Mesenchymal stem cell (in vitro differentiated cells and primary cell): ENCODE measurements around the gene KDM3A.

Source experiments
- DNase-seq: peaks from one replicate; pipeline ENCODE4 v3.0.0-alpha.2; 2013
- H2AFZ ChIP-seq: one replicate; pipeline ENCODE4 v1.6.1; 2013; ENCODE audit warnings: low read depth, mild to moderate bottlenecking, control low read depth, inconsistent platforms, low read length, moderate library complexity
- H2AK5ac ChIP-seq: 2 replicates; pipeline ENCODE4 v1.6.1; 2013; ENCODE audit warnings: low read length, moderate library complexity, mild to moderate bottlenecking, inconsistent platforms; ENCODE audit not compliant: severe bottlenecking
- H2BK120ac ChIP-seq: one replicate; pipeline ENCODE4 v1.6.1; 2013; ENCODE audit warnings: low read depth, mild to moderate bottlenecking, inconsistent platforms, low read length, moderate library complexity
- H2BK12ac ChIP-seq, 2 experiments: one replicate each; pipeline ENCODE4 v1.6.1; 2013; ENCODE audit warnings: inconsistent platforms in 2 of 2, low read length in 2 of 2, mild to moderate bottlenecking in 2 of 2, moderate library complexity in 2 of 2, control low read depth in 1 of 2
- H2BK15ac ChIP-seq: one replicate; pipeline ENCODE4 v1.6.1; 2013; ENCODE audit warnings: mild to moderate bottlenecking, low read depth, inconsistent platforms; ENCODE audit not compliant: poor library complexity, severe bottlenecking
- H2BK5ac ChIP-seq: 2 replicates; pipeline ENCODE4 v1.6.1; 2013; ENCODE audit warnings: low read depth, mild to moderate bottlenecking, low read length, control low read depth, inconsistent platforms; ENCODE audit not compliant: poor library complexity, severe bottlenecking
- H3K14ac ChIP-seq, 2 experiments: one replicate each; pipeline ENCODE4 v1.6.1; 2013; ENCODE audit warnings: inconsistent platforms in 2 of 2, low read length in 2 of 2, control low read depth in 1 of 2, mild to moderate bottlenecking in 1 of 2, moderate library complexity in 1 of 2
- H3K18ac ChIP-seq, 2 experiments: one replicate each; pipeline ENCODE4 v1.6.1; 2013; ENCODE audit warnings: inconsistent platforms in 2 of 2, low read length in 2 of 2, control low read depth in 1 of 2, low read depth in 1 of 2, mild to moderate bottlenecking in 1 of 2
- H3K23ac ChIP-seq, 2 experiments: one replicate each; pipeline ENCODE4 v1.6.1; 2013; ENCODE audit warnings: inconsistent platforms in 2 of 2, low read length in 2 of 2, mild to moderate bottlenecking in 2 of 2, moderate library complexity in 2 of 2, control low read depth in 1 of 2
- H3K27ac ChIP-seq: 2 replicates; pipeline ENCODE4 v1.5.1; 2013; ENCODE audit warnings: mild to moderate bottlenecking, moderate library complexity, low read length, control low read depth, inconsistent platforms; ENCODE audit not compliant: poor library complexity, severe bottlenecking
- H3K27me3 ChIP-seq, 2 experiments: 2 replicates each; pipeline versions ENCODE4 v1.6.1 to v1.7.0; 2013; ENCODE audit warnings: low read length in 2 of 2, mild to moderate bottlenecking in 2 of 2, moderate library complexity in 2 of 2, control low read depth in 1 of 2, inconsistent platforms in 1 of 2; ENCODE audit not compliant: control insufficient read depth in 1 of 2, insufficient read depth in 1 of 2
- H3K36me3 ChIP-seq, 2 experiments: 2 replicates each; pipeline versions ENCODE4 v1.6.1 to v1.7.0; 2013; ENCODE audit warnings: low read length in 2 of 2, control low read depth in 1 of 2, inconsistent platforms in 1 of 2, low read depth in 1 of 2, mild to moderate bottlenecking in 1 of 2; ENCODE audit not compliant: insufficient read depth in 2 of 2, control insufficient read depth in 1 of 2
- H3K4ac ChIP-seq, 2 experiments: one replicate each; pipeline ENCODE4 v1.6.1; 2013; ENCODE audit warnings: inconsistent platforms in 2 of 2, low read length in 2 of 2, mild to moderate bottlenecking in 2 of 2, moderate library complexity in 2 of 2, control low read depth in 1 of 2, low read depth in 1 of 2
- H3K4me1 ChIP-seq: 2 replicates; pipeline ENCODE4 v1.6.1; 2013; ENCODE audit warnings: low read depth, low read length, control low read depth; ENCODE audit not compliant: control insufficient read depth, insufficient read depth
- H3K4me2 ChIP-seq: 2 replicates; pipeline ENCODE4 v1.6.1; 2013; ENCODE audit warnings: low read length, mild to moderate bottlenecking, inconsistent platforms; ENCODE audit not compliant: poor library complexity, severe bottlenecking
- H3K4me3 ChIP-seq, 2 experiments: 2 replicates each; pipeline versions ENCODE4 v1.5.1 to v1.7.0; 2013; ENCODE audit warnings: low read length in 2 of 2, mild to moderate bottlenecking in 2 of 2, control low read depth in 1 of 2, low read depth in 1 of 2; ENCODE audit not compliant: insufficient read depth in 1 of 2
- H3K79me1 ChIP-seq: replicated peaks from 2 replicates; pipeline ENCODE4 v1.6.1; 2013; ENCODE audit warnings: mild to moderate bottlenecking, control low read depth, low read length, inconsistent platforms; ENCODE audit not compliant: poor library complexity, severe bottlenecking
- H3K9ac ChIP-seq: 2 replicates; pipeline ENCODE4 v1.7.0; 2013; ENCODE audit warnings: mild to moderate bottlenecking, low read length, moderate library complexity
- H3K9me3 ChIP-seq: 2 replicates; pipeline ENCODE4 v1.7.0; 2013; ENCODE audit warnings: mild to moderate bottlenecking, low read length; ENCODE audit not compliant: control insufficient read depth
- H4K8ac ChIP-seq: one replicate; pipeline ENCODE4 v1.6.1; 2013; ENCODE audit warnings: inconsistent platforms, mild to moderate bottlenecking, low read length, moderate library complexity
- H4K91ac ChIP-seq: one replicate; pipeline ENCODE4 v1.6.1; 2013; ENCODE audit warnings: mild to moderate bottlenecking, low read length, inconsistent platforms
- WGBS: methylation state at CpG from one replicate; pipeline ENCODE4 v1.1.7; 2013; ENCODE audit warnings: mixed read lengths; 5-methylcytosine and 5-hydroxymethylcytosine counted together

The KDM3A gene

DNA sequence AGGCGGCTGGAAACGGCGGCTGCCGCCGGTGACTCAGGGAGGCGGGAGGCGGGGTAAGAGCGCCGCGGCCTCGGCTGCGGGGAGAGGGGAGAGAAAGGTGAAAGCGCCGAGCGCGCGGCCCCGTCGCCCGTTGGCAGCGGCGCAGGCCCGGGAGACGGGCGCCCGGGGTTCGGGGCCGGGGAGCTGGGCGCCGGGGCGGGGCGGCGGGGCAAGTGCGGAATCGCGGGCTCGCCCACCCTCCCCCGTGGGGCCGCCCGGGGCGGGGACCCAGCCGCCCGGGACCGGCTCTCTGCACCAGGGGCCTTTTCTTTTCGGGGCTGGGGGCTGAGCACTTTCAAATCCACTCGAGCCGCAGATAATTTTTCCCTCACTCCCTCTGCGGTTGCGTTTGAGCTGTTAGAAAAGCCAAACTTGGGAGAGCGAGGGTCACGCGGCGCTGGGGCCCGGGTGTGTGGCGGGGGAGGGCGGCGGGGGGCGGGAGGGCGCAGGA is 266 bp downstream of the KDM3A start:
- Histone ChIP-seq H3K27ac (peak overlapping the region; percentile 93), H3K4me3 (peak overlapping the region; percentile 74 to 89), H2BK12ac (no peak overlapping the region), H3K4me1 (peaks cover 4% of the 10 kb centered on the region), H2BK15ac (peak overlapping the region; percentile 100), H3K18ac (peak overlapping the region; percentile 60 to 70), H3K4ac (peak overlapping the region in 1 of 2 experiments; percentile 7), H3K14ac (peak overlapping the region in 1 of 2 experiments; percentile 86), H2AK5ac (no peak overlapping the region), H3K9ac (peak overlapping the region; percentile 88), H3K27me3 (no peaks in the 10 kb centered on the region), H3K79me1 (peaks cover 5% of the 10 kb centered on the region), H2BK120ac (peak overlapping the region; percentile 79), H3K9me3 (peaks cover 29% of the 10 kb centered on the region), H4K91ac (no peak overlapping the region), H2AFZ (no peak overlapping the region), H4K8ac (no peak overlapping the region), H2BK5ac (peak overlapping the region; percentile 86), H3K36me3 (peaks cover 3 to 18% of the 10 kb centered on the region in 2 experiments), H3K23ac (no peak overlapping the region), H3K4me2 (peak overlapping the region; percentile 53)
- DNase-seq, result no peak
- WGBS, result 3% methylated on average over 22 of the region's 59 CpGs

DNA sequence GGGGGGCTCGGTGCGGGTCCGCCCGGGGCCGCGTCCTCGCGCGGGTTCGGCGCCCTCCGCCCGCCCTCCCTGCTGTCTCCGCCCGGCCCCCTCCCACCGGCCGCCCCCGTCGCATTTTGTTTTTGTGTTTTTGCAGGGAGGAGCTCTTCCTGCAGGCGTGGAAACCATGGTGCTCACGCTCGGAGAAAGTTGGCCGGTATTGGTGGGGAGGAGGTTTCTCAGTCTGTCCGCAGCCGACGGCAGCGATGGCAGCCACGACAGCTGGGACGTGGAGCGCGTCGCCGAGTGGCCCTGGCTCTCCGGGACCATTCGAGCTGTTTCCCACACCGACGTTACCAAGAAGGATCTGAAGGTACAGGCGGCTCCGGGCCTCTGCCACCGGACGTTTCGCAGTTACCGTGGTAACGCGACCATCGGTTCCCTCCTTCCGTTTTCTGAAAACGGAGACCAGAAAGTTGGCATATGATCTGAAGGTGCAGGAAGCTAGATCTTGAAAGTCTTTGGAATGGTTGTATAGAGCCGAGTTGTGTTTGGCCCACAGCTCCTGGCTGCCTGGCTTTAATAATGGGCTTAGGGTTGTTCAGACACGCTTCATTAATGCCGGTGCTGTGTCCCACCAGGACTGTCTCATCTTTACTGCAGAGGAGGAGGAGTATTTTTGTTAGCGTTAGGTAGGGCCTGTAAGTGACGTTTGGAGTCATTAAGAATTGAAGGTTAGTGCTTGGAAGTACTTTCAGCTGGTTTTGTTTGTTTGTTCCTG is 891 bp downstream of the KDM3A start:
- H3K18ac ChIP-seq, result peak overlapping the region; percentile 3 to 85
- H2BK12ac ChIP-seq, result peak overlapping the region in 1 of 2 experiments; percentile 57
- no peaks in the 10 kb centered on the region for H3K27me3 ChIP-seq
- peaks cover 8% of the 10 kb centered on the region for H3K79me1 ChIP-seq
- H3K4me3 ChIP-seq, result peak overlapping the region; percentile 86 to 89
- peak overlapping the region; percentile 79 for H2BK120ac ChIP-seq
- peaks cover 29% of the 10 kb centered on the region for H3K9me3 ChIP-seq
- no peak overlapping the region for H2BK15ac ChIP-seq
- H2AK5ac ChIP-seq, result no peak overlapping the region
- H2BK5ac ChIP-seq, result no peak overlapping the region
- H3K23ac ChIP-seq, result peak overlapping the region in 1 of 2 experiments; percentile 90
- H3K4ac ChIP-seq, result peak overlapping the region in 1 of 2 experiments; percentile 91
- peak overlapping the region; percentile 92 for H3K4me2 ChIP-seq
- H3K4me1 ChIP-seq, result peaks cover 4% of the 10 kb centered on the region
- peak; percentile 78 for DNase-seq
- H3K9ac ChIP-seq, result peak overlapping the region; percentile 94
- H3K14ac ChIP-seq, result peak overlapping the region in 1 of 2 experiments; percentile 94
- H3K36me3 ChIP-seq, result peaks cover 2 to 21% of the 10 kb centered on the region in 2 experiments
- H4K91ac ChIP-seq, result no peak overlapping the region
- peak overlapping the region; percentile 87 for H3K27ac ChIP-seq
- H4K8ac ChIP-seq, result no peak overlapping the region
- H2AFZ ChIP-seq, result no peak overlapping the region
- WGBS, result 2% methylated on average over 34 of the region's 53 CpGs

GRCh38 chr2:86442642-86443005 is 1.5 kb downstream of the KDM3A start:
- H3K79me1 ChIP-seq, result peaks cover 8% of the 10 kb centered on the region
- peak overlapping the region; percentile 87 for H3K27ac ChIP-seq
- 1% methylated on average over 3 of the region's 5 CpGs for WGBS
- H3K14ac ChIP-seq, result no peak overlapping the region
- H2AK5ac ChIP-seq, result no peak overlapping the region
- no peak overlapping the region for H4K8ac ChIP-seq
- H3K18ac ChIP-seq, result no peak overlapping the region
- no peak overlapping the region for H2BK120ac ChIP-seq
- H3K4me3 ChIP-seq, result peak overlapping the region in 1 of 2 experiments; percentile 86
- H3K9me3 ChIP-seq, result peaks cover 29% of the 10 kb centered on the region
- H3K4me1 ChIP-seq, result peaks cover 4% of the 10 kb centered on the region
- H3K36me3 ChIP-seq, result peaks cover 0 to 26% of the 10 kb centered on the region in 2 experiments
- no peak overlapping the region for H2BK15ac ChIP-seq
- H3K9ac ChIP-seq, result peak overlapping the region; percentile 94
- H2AFZ ChIP-seq, result no peak overlapping the region
- H4K91ac ChIP-seq, result no peak overlapping the region
- H3K27me3 ChIP-seq, result no peaks in the 10 kb centered on the region
- H2BK5ac ChIP-seq, result no peak overlapping the region
- no peak overlapping the region for H3K4ac ChIP-seq
- H2BK12ac ChIP-seq, result no peak overlapping the region
- H3K4me2 ChIP-seq, result peak overlapping the region; percentile 92
- peak; percentile 96 for DNase-seq
- no peak overlapping the region for H3K23ac ChIP-seq

GRCh38 chr2:86443631-86444350 is 2.6 kb downstream of the KDM3A start:
- no peak overlapping the region for H3K27ac ChIP-seq
- WGBS, result 81% methylated on average over 7 of the region's 7 CpGs
- H3K18ac ChIP-seq, result no peak overlapping the region

More at GRCh38 chr2:86443631-86444350, 2.6 kb downstream of the KDM3A start:
- H3K4me3 ChIP-seq, result peak overlapping the region in 1 of 2 experiments; percentile 86
- H3K9me3 ChIP-seq, result peaks cover 17% of the 10 kb centered on the region
- H3K4me2 ChIP-seq, result peak overlapping the region; percentile 16
- no peak for DNase-seq
- H3K23ac ChIP-seq, result no peak overlapping the region
- H2BK5ac ChIP-seq, result no peak overlapping the region
- H3K79me1 ChIP-seq, result peaks cover 13% of the 10 kb centered on the region
- no peak overlapping the region for H2AFZ ChIP-seq
- no peak overlapping the region for H2BK12ac ChIP-seq
- H3K4ac ChIP-seq, result no peak overlapping the region
- H3K36me3 ChIP-seq, result peaks cover 0 to 36% of the 10 kb centered on the region in 2 experiments
- H4K91ac ChIP-seq, result no peak overlapping the region
- H2BK15ac ChIP-seq, result no peak overlapping the region
- no peak overlapping the region for H3K14ac ChIP-seq
- H3K9ac ChIP-seq, result peak overlapping the region; percentile 94
- no peak overlapping the region for H2AK5ac ChIP-seq
- H4K8ac ChIP-seq, result no peak overlapping the region
- H3K27me3 ChIP-seq, result no peaks in the 10 kb centered on the region
- H2BK120ac ChIP-seq, result no peak overlapping the region
- peaks cover 4% of the 10 kb centered on the region for H3K4me1 ChIP-seq
